CD4-positive, CD25-positive, alpha-beta regulatory T cell (primary cell): ENCODE data around the gene BST1. TPM values are rescaled to one million over a fixed set of nuclear protein-coding genes. Genes with fewer than 3 reads are reported as not detected.
A peak's percentile ranks its signal among the peaks of the same experiment; 100 is the strongest.

ENCODE experiments used
- ATAC-seq, 2 donors: fragments of 150-1000 bp; cut with Tn5 transposase; one replicate each; pipeline ENCODE4 v1.10.0; 2021; ENCODE audit warnings: low read depth in 2 of 2, moderate number of reproducible peaks in 2 of 2, moderate library complexity in 1 of 2
- DNase-seq, 3 donors: peaks; one replicate each; pipeline versions ENCODE4 v3.0.0 to v3.0.0-alpha.2; 2012 to 2022; ENCODE audit warnings: mixed read lengths in 1 of 3
- H3K27ac ChIP-seq: one replicate; pipeline ENCODE4 v1.7.0; 2013; ENCODE audit warnings: mild to moderate bottlenecking, low read length; ENCODE audit not compliant: insufficient read depth, poor library complexity, severe bottlenecking
- H3K27me3 ChIP-seq: one replicate; pipeline ENCODE4 v1.7.0; 2013; ENCODE audit warnings: low read length; ENCODE audit not compliant: control insufficient read depth, insufficient read depth
- H3K36me3 ChIP-seq: one replicate; pipeline ENCODE4 v1.7.0; 2013; ENCODE audit warnings: mild to moderate bottlenecking, low read length, moderate library complexity; ENCODE audit not compliant: control insufficient read depth, insufficient read depth
- H3K4me1 ChIP-seq: 2 replicates; pipeline ENCODE4 v1.7.0; 2013; ENCODE audit warnings: mild to moderate bottlenecking, low read length; ENCODE audit not compliant: insufficient read depth, control insufficient read depth, poor library complexity, severe bottlenecking
- H3K4me3 ChIP-seq: one replicate; pipeline ENCODE4 v1.7.0; 2013; ENCODE audit warnings: low read depth, mild to moderate bottlenecking, low read length, moderate library complexity
- H3K9me3 ChIP-seq, 2 experiments: 1 replicate in 1 of 2; 2 replicates in 1 of 2; pipeline ENCODE4 v1.7.0; 2013; ENCODE audit warnings: low read length in 2 of 2, mild to moderate bottlenecking in 1 of 2, moderate library complexity in 1 of 2; ENCODE audit not compliant: control insufficient read depth in 2 of 2
- H3K27ac Mint-ChIP-seq, 3 donors: one replicate each; pipeline ENCODE4 v1.8.0; 2020 to 2022; ENCODE audit warnings: mild to moderate bottlenecking in 3 of 3, mixed read lengths in 3 of 3, moderate library complexity in 2 of 3
- H3K27me3 Mint-ChIP-seq: one replicate; pipeline ENCODE4 v1.8.0; 2022; ENCODE audit warnings: mild to moderate bottlenecking, mixed read lengths
- H3K36me3 Mint-ChIP-seq: one replicate; pipeline ENCODE4 v1.8.0; 2020; ENCODE audit warnings: mixed read lengths
- H3K4me1 Mint-ChIP-seq, 4 donors: one replicate each; pipeline ENCODE4 v1.8.0; 2020 to 2022; ENCODE audit warnings: mixed read lengths in 4 of 4, mild to moderate bottlenecking in 1 of 4
- H3K4me3 Mint-ChIP-seq, 4 donors: one replicate each; pipeline ENCODE4 v1.8.0; 2020 to 2022; ENCODE audit warnings: mild to moderate bottlenecking in 4 of 4, mixed read lengths in 4 of 4, moderate library complexity in 3 of 4
- H3K9me3 Mint-ChIP-seq, 7 donors: one replicate each; pipeline ENCODE4 v1.8.0; 2020 to 2022; ENCODE audit warnings: mixed read lengths in 7 of 7, mild to moderate bottlenecking in 3 of 7, moderate library complexity in 2 of 7
- polyA plus RNA-seq, 4 donors: library from polyadenylated mRNA; unstranded; fragments of 300-500 nt; fragmentation: Illumina TruSeq; gene quantifications; one replicate each; pipeline ENCODE4 v1.2.3, GENCODE V29; 2021
- total RNA-seq: library from RNA; stranded (reverse); gene quantifications from one replicate; pipeline ENCODE4 v1.2.3, GENCODE V29; 2022

The BST1 gene
- total and polyA plus RNA-seq, 5 donors from 2014 or later: 0.27 to 6.5 (median 1.5) TPM; not detected in 1

DNA sequence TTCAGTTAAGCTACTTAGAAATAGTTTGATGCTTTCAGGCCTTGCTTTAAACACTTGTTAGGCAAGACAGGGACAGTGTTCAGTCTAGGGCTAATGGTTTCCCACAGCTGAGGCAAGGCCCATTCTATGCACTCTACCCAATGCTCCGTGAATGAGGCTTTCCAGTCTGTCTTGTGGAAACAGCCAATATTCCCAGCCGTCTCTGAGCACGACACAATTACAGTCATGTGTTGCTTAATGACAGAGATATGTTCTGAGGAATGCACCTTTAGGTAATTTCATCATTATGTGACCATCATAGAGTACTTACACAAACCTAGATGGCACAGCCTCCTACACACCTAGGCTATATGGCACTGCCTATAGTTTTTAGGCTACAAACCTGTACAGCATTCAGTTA lies 30.8 kb upstream of the BST1 start:
- H3K4me3 Mint-ChIP-seq: no peak overlapping the region
- no peaks in the 10 kb centered on the region for H3K27me3 Mint-ChIP-seq
- H3K9me3 Mint-ChIP-seq: no peaks in the 10 kb centered on the region
- H3K36me3 ChIP-seq: no peaks in the 10 kb centered on the region
- no peak overlapping the region for H3K27ac ChIP-seq
- no peak overlapping the region for H3K4me3 ChIP-seq
- no peaks in the 10 kb centered on the region for H3K9me3 ChIP-seq
- H3K4me1 ChIP-seq: no peaks in the 10 kb centered on the region
- no peak for DNase-seq
- no peaks in the 10 kb centered on the region for H3K27me3 ChIP-seq
- ATAC-seq: no peak
- H3K27ac Mint-ChIP-seq: no peak overlapping the region
- peaks cover 0 to 13% (median 3%) of the 10 kb centered on the region in 4 donors for H3K4me1 Mint-ChIP-seq
- H3K36me3 Mint-ChIP-seq: no peaks in the 10 kb centered on the region

DNA sequence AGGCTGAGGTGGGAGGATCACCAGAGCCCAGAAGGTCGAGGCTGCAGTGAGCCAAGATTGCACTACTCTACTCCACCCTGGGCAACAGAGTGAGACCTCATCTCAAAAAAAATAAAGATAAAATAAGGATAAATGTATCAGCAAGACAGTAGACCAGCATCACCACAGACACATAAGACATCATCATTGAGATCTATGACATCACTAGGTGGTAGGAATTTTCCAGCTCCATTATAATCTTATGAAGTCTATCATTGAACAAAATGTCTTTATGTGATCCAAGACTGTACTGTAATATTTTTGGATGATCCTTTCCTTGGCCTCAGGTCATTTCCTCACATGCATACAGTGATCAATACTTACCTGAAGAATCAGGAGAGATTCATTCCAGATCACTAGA lies 29.5 kb upstream of the BST1 start:
- Histone ChIP-seq H3K4me1 (no peaks in the 10 kb centered on the region), H3K4me3 (no peak overlapping the region), H3K27ac (no peak overlapping the region), H3K9me3 (no peaks in the 10 kb centered on the region), H3K27me3 (no peaks in the 10 kb centered on the region), H3K36me3 (no peaks in the 10 kb centered on the region)
- Mint-ChIP-seq H3K27me3 (no peaks in the 10 kb centered on the region), H3K4me1 (peaks cover 0 to 13% (median 3%) of the 10 kb centered on the region in 4 donors), H3K9me3 (no peaks in the 10 kb centered on the region), H3K36me3 (no peaks in the 10 kb centered on the region), H3K4me3 (no peak overlapping the region), H3K27ac (peak overlapping the region in 1 of 3 donors; percentile 58)
- DNase-seq (no peak), ATAC-seq (no peak)

GRCh38 chr4:15674046-15674445 lies 28.8 kb upstream of the BST1 start:
- peak overlapping the region in 1 of 3 donors; percentile 58 for H3K27ac Mint-ChIP-seq
- H3K27me3 ChIP-seq: no peaks in the 10 kb centered on the region
- no peak overlapping the region for H3K4me3 ChIP-seq
- H3K4me1 Mint-ChIP-seq: peaks cover 0 to 8% (median under 1%) of the 10 kb centered on the region in 4 donors
- H3K27ac ChIP-seq: no peak overlapping the region
- H3K36me3 ChIP-seq: no peaks in the 10 kb centered on the region
- DNase-seq (no peak), ATAC-seq (no peak)
- H3K4me1 ChIP-seq: no peaks in the 10 kb centered on the region
- H3K4me3 Mint-ChIP-seq: no peak overlapping the region
- H3K9me3 Mint-ChIP-seq: no peaks in the 10 kb centered on the region
- no peaks in the 10 kb centered on the region for H3K9me3 ChIP-seq
- H3K36me3 Mint-ChIP-seq: no peaks in the 10 kb centered on the region
- H3K27me3 Mint-ChIP-seq: no peaks in the 10 kb centered on the region

DNA sequence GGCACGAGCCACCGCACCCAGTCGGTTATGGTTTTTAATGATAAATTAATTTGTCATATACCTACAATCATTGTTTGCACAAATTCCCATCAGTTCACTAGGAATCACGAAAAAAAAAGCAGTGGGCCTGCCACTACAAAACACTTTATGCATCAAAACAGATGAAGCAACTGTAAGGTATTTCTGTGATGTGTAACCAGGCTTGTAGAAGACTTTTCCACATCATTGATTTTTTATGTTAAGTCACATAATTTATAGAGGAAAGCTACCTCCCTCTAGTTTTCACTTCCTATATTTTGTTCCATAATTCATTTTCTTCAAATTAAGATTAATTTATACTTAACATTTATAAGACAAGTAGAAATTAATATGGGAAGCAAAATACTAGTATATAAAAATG lies 27.9 kb upstream of the BST1 start:
- no peak for DNase-seq
- Mint-ChIP-seq H3K36me3 (no peaks in the 10 kb centered on the region), H3K27ac (no peak overlapping the region), H3K4me3 (no peak overlapping the region), H3K4me1 (peaks cover 0 to 11% (median 2%) of the 10 kb centered on the region in 4 donors), H3K27me3 (no peaks in the 10 kb centered on the region), H3K9me3 (no peaks in the 10 kb centered on the region)
- ATAC-seq: no peak
- no peaks in the 10 kb centered on the region for H3K4me1 ChIP-seq
- no peaks in the 10 kb centered on the region for H3K27me3 ChIP-seq
- H3K4me3 ChIP-seq: no peak overlapping the region
- no peaks in the 10 kb centered on the region for H3K36me3 ChIP-seq
- no peaks in the 10 kb centered on the region for H3K9me3 ChIP-seq
- no peak overlapping the region for H3K27ac ChIP-seq

DNA sequence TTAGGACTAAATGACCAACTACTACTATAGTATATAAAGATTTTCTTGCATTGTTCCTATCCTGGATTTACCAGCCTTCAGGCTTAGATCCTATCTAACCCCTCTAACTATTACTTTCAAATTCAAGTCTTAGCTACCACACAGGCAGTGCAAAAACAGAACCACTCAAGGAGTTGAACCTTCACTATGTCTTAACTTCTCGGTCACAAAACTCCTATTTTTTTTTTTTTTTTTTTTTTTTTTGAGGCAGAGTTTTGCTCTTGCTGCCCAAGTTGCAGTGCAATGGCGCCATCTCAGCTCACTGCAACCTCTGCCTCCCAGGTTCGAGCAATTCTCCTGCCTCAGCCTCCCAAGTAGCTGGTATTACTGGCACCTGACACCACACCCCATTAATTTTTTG lies 27.5 kb upstream of the BST1 start:
- Histone ChIP-seq H3K9me3 (no peaks in the 10 kb centered on the region), H3K36me3 (no peaks in the 10 kb centered on the region), H3K27me3 (no peaks in the 10 kb centered on the region), H3K4me1 (no peaks in the 10 kb centered on the region), H3K4me3 (no peak overlapping the region), H3K27ac (no peak overlapping the region)
- no peaks in the 10 kb centered on the region for H3K36me3 Mint-ChIP-seq
- H3K27ac Mint-ChIP-seq: no peak overlapping the region
- H3K27me3 Mint-ChIP-seq: no peaks in the 10 kb centered on the region
- no peaks in the 10 kb centered on the region for H3K9me3 Mint-ChIP-seq
- H3K4me3 Mint-ChIP-seq: no peak overlapping the region
- H3K4me1 Mint-ChIP-seq: peaks cover 0 to 14% (median 3%) of the 10 kb centered on the region in 4 donors
- DNase-seq (no peak), ATAC-seq (no peak)

DNA sequence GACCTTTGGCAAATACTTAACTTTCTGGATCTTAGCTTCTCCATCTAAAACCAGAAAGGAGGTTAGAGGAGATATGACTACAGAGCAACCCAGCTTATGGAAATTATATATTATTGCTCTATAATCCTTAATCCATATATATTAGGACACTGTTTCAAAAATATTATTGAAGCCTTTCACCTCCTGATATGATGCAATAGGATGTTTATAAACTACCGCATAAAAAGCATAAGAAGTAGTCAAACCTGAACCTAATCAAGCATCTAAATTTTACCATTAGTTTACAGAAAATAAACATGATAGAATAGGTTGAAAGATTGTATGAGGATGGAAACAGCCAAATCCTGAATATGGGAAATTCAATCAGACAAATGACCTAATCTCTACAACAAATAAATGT lies 26.8 kb upstream of the BST1 start:
- no peak for DNase-seq
- no peak overlapping the region for H3K27ac Mint-ChIP-seq
- Histone ChIP-seq H3K27ac (no peak overlapping the region), H3K4me1 (peaks cover 3% of the 10 kb centered on the region), H3K36me3 (no peaks in the 10 kb centered on the region), H3K27me3 (no peaks in the 10 kb centered on the region), H3K4me3 (no peak overlapping the region), H3K9me3 (no peaks in the 10 kb centered on the region)
- ATAC-seq: no peak
- H3K4me3 Mint-ChIP-seq: no peak overlapping the region
- H3K4me1 Mint-ChIP-seq: peaks cover 0 to 14% (median 4%) of the 10 kb centered on the region in 4 donors
- no peaks in the 10 kb centered on the region for H3K36me3 Mint-ChIP-seq
- no peaks in the 10 kb centered on the region for H3K9me3 Mint-ChIP-seq
- no peaks in the 10 kb centered on the region for H3K27me3 Mint-ChIP-seq

- no peaks in the 10 kb centered on the region for H3K36me3 Mint-ChIP-seq
- H3K9me3 Mint-ChIP-seq: no peaks in the 10 kb centered on the region
- H3K4me1 ChIP-seq: peaks cover 8% of the 10 kb centered on the region
- no peaks in the 10 kb centered on the region for H3K27me3 ChIP-seq
- no peak overlapping the region for H3K4me3 ChIP-seq
- no peak for DNase-seq
- no peaks in the 10 kb centered on the region for H3K9me3 ChIP-seq
- H3K4me1 Mint-ChIP-seq: peaks cover 0 to 16% (median 7%) of the 10 kb centered on the region in 4 donors
- no peak overlapping the region for H3K27ac ChIP-seq
- H3K4me3 Mint-ChIP-seq: no peak overlapping the region
- H3K27me3 Mint-ChIP-seq: no peaks in the 10 kb centered on the region
- no peak overlapping the region for H3K27ac Mint-ChIP-seq
- no peak for ATAC-seq
- H3K36me3 ChIP-seq: no peaks in the 10 kb centered on the region
Measured at GRCh38 chr4:15676899-15677298, 26.0 kb upstream of the BST1 start.

DNA sequence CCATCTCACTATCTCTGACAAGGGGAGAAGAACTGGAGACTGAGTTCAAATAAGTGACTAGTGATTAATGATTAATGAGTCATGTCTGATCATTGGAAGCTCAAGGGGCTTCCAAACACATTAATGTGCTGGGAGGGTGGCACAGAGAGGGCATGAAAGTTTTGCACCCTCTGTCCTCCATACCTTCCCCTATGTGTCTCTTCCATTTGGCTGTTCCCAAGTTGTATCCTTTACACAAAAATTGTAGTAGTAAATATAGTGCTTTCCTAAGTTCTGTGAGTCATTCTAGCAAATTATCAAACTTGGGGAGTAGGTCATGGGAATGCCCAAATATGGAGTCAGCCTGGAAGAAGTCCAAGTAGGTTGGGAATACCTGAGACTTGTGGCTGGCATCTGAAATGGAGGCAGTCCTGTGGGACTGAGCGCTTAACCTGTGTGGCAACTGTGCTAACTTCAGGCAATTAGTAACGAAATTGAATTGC lies 25.3 kb upstream of the BST1 start:
- H3K27ac ChIP-seq: no peak overlapping the region
- H3K36me3 Mint-ChIP-seq: no peaks in the 10 kb centered on the region
- DNase-seq: no peak
- ATAC-seq: no peak
- no peaks in the 10 kb centered on the region for H3K27me3 Mint-ChIP-seq
- H3K4me3 Mint-ChIP-seq: peak overlapping the region in 2 of 4 donors; percentile 56 to 76
- H3K4me3 ChIP-seq: no peak overlapping the region
- no peaks in the 10 kb centered on the region for H3K9me3 ChIP-seq
- H3K36me3 ChIP-seq: no peaks in the 10 kb centered on the region
- no peak overlapping the region for H3K27ac Mint-ChIP-seq
- peaks cover 3 to 20% (median 13%) of the 10 kb centered on the region in 4 donors for H3K4me1 Mint-ChIP-seq
- H3K27me3 ChIP-seq: no peaks in the 10 kb centered on the region
- H3K4me1 ChIP-seq: peaks cover 13% of the 10 kb centered on the region
- H3K9me3 Mint-ChIP-seq: no peaks in the 10 kb centered on the region
